MM.1S (cell line): ENCODE results near the gene KSR2.

Experiments used
- EZH2 ChIP-seq: fragments of 300-600 bp; sonication (generic); optimal IDR thresholded peaks from 2 replicates; pipeline ENCODE3; 2017; ENCODE audit warnings: low read depth, mild to moderate bottlenecking, antibody characterized with exemption, low read length, mixed read lengths
- TF ChIP-seq, protein P1 (sequence below): fragments of 300-600 bp; sonication (generic); IDR thresholded peaks from 2 replicates; pipeline ENCODE4 v1.5.1; 2016; ENCODE audit warnings: antibody characterized with exemption, low read length, mixed read lengths

DNA sequence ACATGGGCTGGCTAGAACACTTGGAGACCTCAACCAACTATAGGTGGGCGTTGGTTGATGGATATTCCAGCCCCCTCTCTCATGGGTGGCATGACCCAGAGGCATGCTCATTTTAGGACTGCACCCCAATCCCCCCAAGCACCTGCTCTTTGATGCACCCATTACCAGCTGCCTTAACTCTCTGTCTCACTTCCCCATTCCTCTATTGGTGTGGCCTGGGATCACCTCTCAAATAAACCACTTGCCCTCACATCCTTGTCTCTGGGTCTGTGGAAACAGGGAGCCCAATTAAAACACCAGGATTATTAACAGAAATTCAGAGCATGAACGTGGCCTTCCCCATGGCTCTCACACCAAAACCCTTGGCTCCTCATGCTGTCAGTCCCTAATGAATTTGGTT, 405.1 kb downstream of the KSR2 start:
- TF ChIP-seq, protein P1, sequence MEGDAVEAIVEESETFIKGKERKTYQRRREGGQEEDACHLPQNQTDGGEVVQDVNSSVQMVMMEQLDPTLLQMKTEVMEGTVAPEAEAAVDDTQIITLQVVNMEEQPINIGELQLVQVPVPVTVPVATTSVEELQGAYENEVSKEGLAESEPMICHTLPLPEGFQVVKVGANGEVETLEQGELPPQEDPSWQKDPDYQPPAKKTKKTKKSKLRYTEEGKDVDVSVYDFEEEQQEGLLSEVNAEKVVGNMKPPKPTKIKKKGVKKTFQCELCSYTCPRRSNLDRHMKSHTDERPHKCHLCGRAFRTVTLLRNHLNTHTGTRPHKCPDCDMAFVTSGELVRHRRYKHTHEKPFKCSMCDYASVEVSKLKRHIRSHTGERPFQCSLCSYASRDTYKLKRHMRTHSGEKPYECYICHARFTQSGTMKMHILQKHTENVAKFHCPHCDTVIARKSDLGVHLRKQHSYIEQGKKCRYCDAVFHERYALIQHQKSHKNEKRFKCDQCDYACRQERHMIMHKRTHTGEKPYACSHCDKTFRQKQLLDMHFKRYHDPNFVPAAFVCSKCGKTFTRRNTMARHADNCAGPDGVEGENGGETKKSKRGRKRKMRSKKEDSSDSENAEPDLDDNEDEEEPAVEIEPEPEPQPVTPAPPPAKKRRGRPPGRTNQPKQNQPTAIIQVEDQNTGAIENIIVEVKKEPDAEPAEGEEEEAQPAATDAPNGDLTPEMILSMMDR = no peak
- TF ChIP-seq EZH2 = no peak
